Renal pelvis (tissue), 4 donors: ENCODE data around the gene TANC1. TPM values are rescaled to one million over a fixed set of nuclear protein-coding genes. Genes with fewer than 3 reads are reported as not detected.

Source experiments
- DNase-seq: peaks from one replicate; pipeline ENCODE4 v3.0.0-alpha.2; 2013
- polyA plus RNA-seq, 3 donors: library from polyadenylated mRNA; unstranded; fragments of 120-200 nt; gene quantifications; one replicate each; pipeline ENCODE4 v1.2.1, GENCODE V29; 2013; ENCODE audit not compliant: insufficient read length in 3 of 3

The TANC1 gene
- polyA plus RNA-seq, 3 donors = 50.7 to 64.4 (median 54.9) TPM

- DNase-seq = no peak
Measured at GRCh38 chr2:158990397-158991214, 22.2 kb downstream of the TANC1 start.

GRCh38 chr2:158993030-158993429, 24.6 kb downstream of the TANC1 start:
- no peak for DNase-seq

- DNase-seq = no peak
Measured at GRCh38 chr2:158993721-158994587, 25.5 kb downstream of the TANC1 start.

GRCh38 chr2:158994920-158995676, 26.7 kb downstream of the TANC1 start:
- no peak for DNase-seq

GRCh38 chr2:158995677-158996049, 27.2 kb downstream of the TANC1 start:
- DNase-seq = no peak

- DNase-seq = no peak
Measured at GRCh38 chr2:158996378-158996993, 28.0 kb downstream of the TANC1 start.

- no peak for DNase-seq
Measured at GRCh38 chr2:158997037-158997790, 28.8 kb downstream of the TANC1 start.

GRCh38 chr2:158998551-158999248, 30.3 kb downstream of the TANC1 start:
- no peak for DNase-seq

- no peak for DNase-seq
Measured at GRCh38 chr2:158999458-158999857, 31.0 kb downstream of the TANC1 start.

GRCh38 chr2:159000072-159000471, 31.6 kb downstream of the TANC1 start:
- DNase-seq = no peak

GRCh38 chr2:159002462-159003111, 34.1 kb downstream of the TANC1 start:
- no peak for DNase-seq

GRCh38 chr2:159003555-159003954, 35.1 kb downstream of the TANC1 start:
- no peak for DNase-seq

- no peak for DNase-seq
Measured at GRCh38 chr2:159004849-159005248, 36.4 kb downstream of the TANC1 start.

GRCh38 chr2:159009940-159010339, 41.5 kb downstream of the TANC1 start:
- no peak for DNase-seq

GRCh38 chr2:159010340-159010739, 41.9 kb downstream of the TANC1 start:
- no peak for DNase-seq

- no peak for DNase-seq
Measured at GRCh38 chr2:159010963-159011362, 42.5 kb downstream of the TANC1 start.

GRCh38 chr2:159012142-159012541, 43.7 kb downstream of the TANC1 start:
- no peak for DNase-seq

- DNase-seq = no peak
Measured at GRCh38 chr2:159013103-159013502, 44.7 kb downstream of the TANC1 start.

- DNase-seq = no peak
Measured at GRCh38 chr2:159015174-159015573, 46.7 kb downstream of the TANC1 start.

- DNase-seq = no peak
Measured at GRCh38 chr2:159015823-159016222, 47.4 kb downstream of the TANC1 start.
